ENCODE results near the gene PLPPR1.
"Not testable (repeated sequence)": the region's sequence is repeated elsewhere in the genome, so short reads cannot be mapped to it uniquely, and the experiment has no call there.

PLPPR1 gene

GRCh38 chr9:101226161-101226560 is 197.6 kb downstream of the PLPPR1 start:
- FAIRE-seq: no peak

- FAIRE-seq: no peak
Measured at GRCh38 chr9:101226803-101227202, 198.3 kb downstream of the PLPPR1 start.

- FAIRE-seq: no peak
Measured at GRCh38 chr9:101229606-101230005, 201.1 kb downstream of the PLPPR1 start.

GRCh38 chr9:101232405-101232977 is 204.0 kb downstream of the PLPPR1 start:
- no peak for FAIRE-seq

GRCh38 chr9:101235105-101235866 is 206.8 kb downstream of the PLPPR1 start:
- peak; percentile 87 for FAIRE-seq

GRCh38 chr9:101242651-101243050 is 214.1 kb downstream of the PLPPR1 start:
- no peak for FAIRE-seq

- no peak for FAIRE-seq
Measured at GRCh38 chr9:101246691-101247090, 218.2 kb downstream of the PLPPR1 start.

GRCh38 chr9:101247297-101247696 is 218.8 kb downstream of the PLPPR1 start:
- FAIRE-seq: no peak

- FAIRE-seq: no peak
Measured at GRCh38 chr9:101254733-101255433, 226.4 kb downstream of the PLPPR1 start.

GRCh38 chr9:101264727-101265126 is 236.2 kb downstream of the PLPPR1 start:
- no peak for FAIRE-seq

- FAIRE-seq: no peak
Measured at GRCh38 chr9:101265261-101265660, 236.7 kb downstream of the PLPPR1 start.

GRCh38 chr9:101268426-101268825 is 239.9 kb downstream of the PLPPR1 start:
- FAIRE-seq: no peak

GRCh38 chr9:101269591-101270283 is 241.2 kb downstream of the PLPPR1 start:
- no peak for FAIRE-seq

- FAIRE-seq: no peak
Measured at GRCh38 chr9:101270302-101270701, 241.8 kb downstream of the PLPPR1 start.

GRCh38 chr9:101271102-101271501 is 242.6 kb downstream of the PLPPR1 start:
- FAIRE-seq: no peak

- no peak for FAIRE-seq
Measured at GRCh38 chr9:101274971-101275768, 246.6 kb downstream of the PLPPR1 start.

GRCh38 chr9:101275769-101276250 is 247.3 kb downstream of the PLPPR1 start:
- no peak for FAIRE-seq

GRCh38 chr9:101291043-101291442 is 262.5 kb downstream of the PLPPR1 start:
- not testable (repeated sequence) for FAIRE-seq

GRCh38 chr9:101299901-101300300 is 271.4 kb downstream of the PLPPR1 start:
- no peak for FAIRE-seq

- no peak for FAIRE-seq
Measured at GRCh38 chr9:101307051-101307450, 278.5 kb downstream of the PLPPR1 start.

GRCh38 chr9:101307524-101308213 is 279.1 kb downstream of the PLPPR1 start:
- no peak for FAIRE-seq

GRCh38 chr9:101309139-101309538 is 280.6 kb downstream of the PLPPR1 start:
- FAIRE-seq: no peak

Data from islet of Langerhans (tissue), 1 donor.